Measurements from ENCODE around the gene PTPN22.

DNA sequence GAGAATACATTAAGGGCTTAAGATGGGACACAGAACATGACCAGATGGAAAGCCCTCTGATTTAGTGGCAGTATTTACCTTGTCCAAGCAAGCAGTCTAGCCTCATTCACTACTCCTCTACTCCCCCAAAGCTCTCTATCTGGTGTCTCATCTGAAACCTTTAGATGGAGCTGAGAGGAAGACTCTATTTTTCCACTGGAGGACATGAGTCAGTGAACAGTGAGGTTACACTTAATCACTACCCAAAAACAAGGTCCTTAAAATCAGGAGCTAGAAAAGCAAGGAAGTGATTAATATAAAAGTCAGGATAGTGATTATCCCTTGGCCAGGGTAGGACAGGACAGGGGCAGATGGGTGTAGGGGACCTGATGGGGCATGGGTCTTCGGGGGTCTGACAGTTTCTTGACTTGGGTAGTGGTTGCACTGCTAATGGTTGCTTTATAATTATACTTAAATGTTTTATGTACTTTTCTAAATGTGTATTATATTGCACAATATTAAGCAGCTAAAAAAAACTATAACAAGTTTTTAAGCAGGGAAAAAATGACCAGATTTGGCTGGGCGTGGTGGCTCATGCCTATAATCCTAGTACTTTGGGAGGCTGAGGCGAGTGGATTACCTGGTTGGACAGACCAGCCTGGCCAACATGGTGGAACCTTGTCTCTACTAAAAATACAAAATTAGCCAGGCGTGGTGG lies 3.0 kb downstream of the PTPN22 start:
- TF ChIP-seq GATA2 (IDR thresholded peaks at IDR 0.05; ENCODE audit: low read depth, low read length) (no peak), GATA3 (IDR thresholded peaks at IDR 0.05; ENCODE audit: low read depth, low read length) (no peak)

All from SH-SY5Y (cell line).